SK-N-MC (cell line): ENCODE measurements around the gene LDAH.

Source experiments
- DNase-seq: peaks from one replicate; pipeline ENCODE4 v3.0.0-alpha.2; 2011; ENCODE audit warnings: low read depth, low spot score
- H3K27ac ChIP-seq: fragments of 200-600 bp; sonication (generic); 2 replicates; pipeline ENCODE4 v1.5.1; 2016; ENCODE audit warnings: mixed run types
- H3K36me3 ChIP-seq: fragments of 200-600 bp; sonication (generic); 2 replicates; pipeline ENCODE4 v1.6.1; 2017; ENCODE audit warnings: antibody characterized with exemption, low read length, mixed read lengths; ENCODE audit not compliant: insufficient read depth
- H3K4me3 ChIP-seq: fragments of 200-600 bp; sonication (generic); 2 replicates; pipeline ENCODE4 v1.5.1; 2016
- H3K9ac ChIP-seq: fragments of 200-600 bp; sonication (generic); 2 replicates; pipeline ENCODE4 v1.8.0; 2017; ENCODE audit warnings: mixed run types, mixed read lengths; ENCODE audit not compliant: insufficient read length
- H3K9me3 ChIP-seq: fragments of 200-600 bp; sonication (generic); 2 replicates; pipeline ENCODE4 v1.6.1; 2017; ENCODE audit warnings: low read depth, mild to moderate bottlenecking, antibody characterized with exemption, low read length, moderate library complexity, mixed read lengths
- EZH2 ChIP-seq: fragments of 200-600 bp; sonication (generic); IDR thresholded peaks from one replicate; pipeline ENCODE4 v1.6.1; 2017; ENCODE audit warnings: antibody characterized with exemption
- FOXP2 ChIP-seq: optimal IDR thresholded peaks from 2 replicates; pipeline ENCODE3; 2011; ENCODE audit warnings: mild to moderate bottlenecking, moderate library complexity; ENCODE audit not compliant: insufficient read depth; ENCODE audit errors: extremely low read length, control extremely low read depth
- POLR2AphosphoS5 ChIP-seq: IDR thresholded peaks from 2 replicates; pipeline ENCODE4 v1.6.1; 2012; ENCODE audit warnings: mild to moderate bottlenecking, low read depth, low read length, borderline replicate concordance

The LDAH gene

GRCh38 chr2:20698916-20699613 lies 123.8 kb downstream of the LDAH start:
- DNase-seq, result no peak
- no peak overlapping the region for H3K27ac ChIP-seq

GRCh38 chr2:20697322-20697934 lies 125.5 kb downstream of the LDAH start:
- Histone ChIP-seq H3K9ac (no peak overlapping the region), H3K4me3 (no peak overlapping the region), H3K36me3 (no peaks in the 10 kb centered on the region), H3K9me3 (no peaks in the 10 kb centered on the region), H3K27ac (no peak overlapping the region)
- no peak for TF ChIP-seq POLR2AphosphoS5
- TF ChIP-seq FOXP2, result no peak
- TF ChIP-seq EZH2, result no peak
- DNase-seq, result no peak

More at GRCh38 chr2:20698916-20699613, 123.8 kb downstream of the LDAH start:
- Histone ChIP-seq H3K9me3 (no peaks in the 10 kb centered on the region), H3K36me3 (no peaks in the 10 kb centered on the region), H3K9ac (no peak overlapping the region), H3K4me3 (no peak overlapping the region)
- no peak for TF ChIP-seq POLR2AphosphoS5
- no peak for TF ChIP-seq FOXP2
- TF ChIP-seq EZH2, result no peak

GRCh38 chr2:20696366-20696765 lies 126.5 kb downstream of the LDAH start:
- no peak for TF ChIP-seq POLR2AphosphoS5
- Histone ChIP-seq H3K36me3 (no peaks in the 10 kb centered on the region), H3K27ac (no peak overlapping the region), H3K4me3 (no peak overlapping the region), H3K9ac (no peak overlapping the region), H3K9me3 (no peaks in the 10 kb centered on the region)
- no peak for DNase-seq

- no peak overlapping the region for H3K9ac ChIP-seq
- no peak for TF ChIP-seq EZH2
- no peak for TF ChIP-seq POLR2AphosphoS5
- no peak for TF ChIP-seq FOXP2
- no peaks in the 10 kb centered on the region for H3K36me3 ChIP-seq
- no peak for DNase-seq
- no peak overlapping the region for H3K27ac ChIP-seq
- no peak overlapping the region for H3K4me3 ChIP-seq
- H3K9me3 ChIP-seq, result no peaks in the 10 kb centered on the region
These were observed 129.6 kb downstream of the LDAH start for GRCh38 chr2:20693317-20693716.

- TF ChIP-seq EZH2 (no peak), FOXP2 (no peak), POLR2AphosphoS5 (no peak)
- no peak overlapping the region for H3K27ac ChIP-seq
- H3K9me3 ChIP-seq, result no peaks in the 10 kb centered on the region
- no peak overlapping the region for H3K9ac ChIP-seq
- H3K36me3 ChIP-seq, result peaks cover under 1% of the 10 kb centered on the region; the same call in 1 of the 2 replicates
- no peak overlapping the region for H3K4me3 ChIP-seq
- DNase-seq, result no peak
These were observed 130.8 kb downstream of the LDAH start for GRCh38 chr2:20692081-20692480.

GRCh38 chr2:20691076-20691734 lies 131.7 kb downstream of the LDAH start:
- TF ChIP-seq POLR2AphosphoS5 (no peak), FOXP2 (no peak), EZH2 (no peak)
- H3K36me3 ChIP-seq, result peaks cover 5% of the 10 kb centered on the region; the same call in 1 of the 2 replicates
- no peak for DNase-seq
- H3K27ac ChIP-seq, result no peak overlapping the region
- no peak overlapping the region for H3K9ac ChIP-seq
- no peak overlapping the region for H3K4me3 ChIP-seq
- H3K9me3 ChIP-seq, result no peaks in the 10 kb centered on the region

GRCh38 chr2:20689428-20690264 lies 133.3 kb downstream of the LDAH start:
- H3K9me3 ChIP-seq, result no peaks in the 10 kb centered on the region
- no peak overlapping the region for H3K27ac ChIP-seq
- TF ChIP-seq EZH2 (no peak), FOXP2 (no peak), POLR2AphosphoS5 (no peak)
- no peak overlapping the region for H3K4me3 ChIP-seq
- no peak for DNase-seq
- no peak overlapping the region for H3K9ac ChIP-seq
- H3K36me3 ChIP-seq, result peaks cover 8% of the 10 kb centered on the region; the same call in 1 of the 2 replicates

GRCh38 chr2:20687260-20687832 lies 135.6 kb downstream of the LDAH start:
- Histone ChIP-seq H3K27ac (no peak overlapping the region), H3K9ac (no peak overlapping the region), H3K4me3 (no peak overlapping the region), H3K36me3 (peaks cover 8% of the 10 kb centered on the region; the same call in 1 of the 2 replicates), H3K9me3 (no peaks in the 10 kb centered on the region)
- DNase-seq, result no peak
- TF ChIP-seq POLR2AphosphoS5 (no peak), EZH2 (no peak), FOXP2 (no peak)
